Right lobe of liver (tissue), 4 donors: ENCODE results near the gene RIPK4.

ENCODE experiments used
- CTCF ChIP-seq, 4 donors: fragments of 200-600 bp in 3 of 4; fragments of 450-650 bp in 1 of 4; IDR thresholded peaks; one replicate each; pipeline versions ENCODE4 v1.5.1 to v1.8.0; 2016 to 2022; ENCODE audit warnings: antibody characterized with exemption in 4 of 4, mild to moderate bottlenecking in 2 of 4
- POLR2A ChIP-seq: fragments of 450-650 bp; IDR thresholded peaks from one replicate; pipeline ENCODE4 v1.6.1; 2017; ENCODE audit warnings: antibody characterized with exemption, mild to moderate bottlenecking
- donor health status: DM: no; HTN: no; CAD: no.
- donor health status: DM: no; HTN: no; CAD: no.
- donor health status: DM: no; HTN: yes; CAD: no.

- TF ChIP-seq POLR2A: no peak
- TF ChIP-seq CTCF (IDR thresholded peaks at IDR 0.05): no peak
These were observed 60.6 kb downstream of the RIPK4 start for GRCh38 chr21:41706263-41706639.
